HEK293 (cell line): ENCODE data around the gene SLC25A39.

Source experiments
- CTCF ChIA-PET: fragments of 350-600 bp; formaldehyde crosslinking; extraction: SDS; loops from one replicate; lab custom pipeline; 2021; ENCODE audit warnings: antibody characterized with exemption; lab: Yijun Ruan, JAX
- POLR2A ChIA-PET: fragments of 300-600 bp; formaldehyde crosslinking; extraction: SDS; loops from one replicate; lab custom pipeline; 2020; ENCODE audit warnings: antibody characterized with exemption, inconsistent platforms; lab: Yijun Ruan, JAX
- H3K27ac ChIP-seq: fragments of 200-500 bp; sonication (Bioruptor generic); 2 replicates; pipeline ENCODE4 v1.5.1; 2014; ENCODE audit warnings: low read depth, low read length, control low read depth, inconsistent platforms; ENCODE audit errors: extremely low read depth
- H3K36me3 ChIP-seq, 2 experiments: fragments of 200-500 bp in 1 of 2; sonication (Bioruptor generic) in 1 of 2; 1 replicate in 1 of 2; 2 replicates in 1 of 2; pipeline ENCODE4 v1.5.1; 2014 to 2017; ENCODE audit warnings: inconsistent platforms in 2 of 2, low read length in 2 of 2; ENCODE audit not compliant: control insufficient read depth in 2 of 2, insufficient read depth in 1 of 2
- H3K4me1 ChIP-seq: fragments of 200-500 bp; sonication (Bioruptor generic); 2 replicates; pipeline ENCODE4 v1.5.1; 2014; ENCODE audit warnings: mild to moderate bottlenecking, low read length, inconsistent platforms; ENCODE audit not compliant: control insufficient read depth, insufficient read depth
- H3K4me3 ChIP-seq: 2 replicates; pipeline ENCODE4 v1.5.1; 2011; ENCODE audit warnings: low read depth, mild to moderate bottlenecking, control low read depth, low read length, moderate library complexity
- H3K9me3 ChIP-seq: fragments of 200-500 bp; sonication (Bioruptor generic); 2 replicates; pipeline ENCODE4 v1.5.1; 2014; ENCODE audit warnings: low read depth, low read length, inconsistent platforms; ENCODE audit not compliant: control insufficient read depth, insufficient read depth
- GLIS2 ChIP-seq: fragments of 450-650 bp; formaldehyde crosslinking; IDR thresholded peaks from 2 replicates; pipeline ENCODE4 v1.5.1; 2016; ENCODE audit warnings: missing biosample characterization, missing genetic modification characterization
- IKZF3 ChIP-seq: fragments of 450-650 bp; IDR thresholded peaks from 2 replicates; pipeline ENCODE4 v1.5.0; 2018; ENCODE audit warnings: missing biosample characterization, mild to moderate bottlenecking, missing genetic modification characterization, moderate library complexity
- MYNN ChIP-seq: fragments of 450-650 bp; formaldehyde crosslinking; IDR thresholded peaks from 2 replicates; pipeline ENCODE4 v1.5.1; 2016; ENCODE audit warnings: missing biosample characterization, missing genetic modification characterization, borderline replicate concordance
- REPIN1 ChIP-seq: fragments of 450-650 bp; formaldehyde crosslinking; IDR thresholded peaks from 2 replicates; pipeline ENCODE4 v1.5.1; 2017; ENCODE audit warnings: missing biosample characterization, missing genetic modification characterization, low read depth
- ZBTB20 ChIP-seq: fragments of 450-650 bp; formaldehyde crosslinking; IDR thresholded peaks from 2 replicates; pipeline ENCODE4 v1.5.1; 2016; ENCODE audit warnings: missing biosample characterization, missing genetic modification characterization
- ZFP69B ChIP-seq: fragments of 450-650 bp; formaldehyde crosslinking; IDR thresholded peaks from 2 replicates; pipeline ENCODE4 v1.5.1; 2016; ENCODE audit warnings: missing biosample characterization, missing genetic modification characterization
- ZNF114 ChIP-seq: fragments of 450-650 bp; formaldehyde crosslinking; IDR thresholded peaks from 2 replicates; pipeline ENCODE4 v1.5.0; 2017; ENCODE audit warnings: missing biosample characterization, missing genetic modification characterization
- ZNF335 ChIP-seq: fragments of 450-650 bp; formaldehyde crosslinking; conservative IDR thresholded peaks from 2 replicates; pipeline ENCODE4 v1.5.1; 2016; ENCODE audit warnings: missing biosample characterization, missing genetic modification characterization
- ZNF350 ChIP-seq: fragments of 450-650 bp; formaldehyde crosslinking; IDR thresholded peaks from 2 replicates; pipeline ENCODE4 v1.5.0; 2017; ENCODE audit warnings: missing biosample characterization, mild to moderate bottlenecking, missing genetic modification characterization
- ZNF391 ChIP-seq: fragments of 450-650 bp; formaldehyde crosslinking; IDR thresholded peaks from 2 replicates; pipeline ENCODE4 v1.5.1; 2016; ENCODE audit warnings: low read depth, missing biosample characterization, missing genetic modification characterization, borderline replicate concordance
- ZNF501 ChIP-seq: fragments of 450-650 bp; formaldehyde crosslinking; IDR thresholded peaks from 2 replicates; pipeline ENCODE4 v1.5.1; 2016; ENCODE audit warnings: missing biosample characterization, missing genetic modification characterization
- ZNF521 ChIP-seq: fragments of 450-650 bp; formaldehyde crosslinking; IDR thresholded peaks from 2 replicates; pipeline ENCODE4 v1.5.1; 2017; ENCODE audit warnings: missing biosample characterization, mild to moderate bottlenecking, missing genetic modification characterization
- ZNF658 ChIP-seq: fragments of 450-650 bp; formaldehyde crosslinking; IDR thresholded peaks from 2 replicates; pipeline ENCODE4; 2016; ENCODE audit warnings: missing biosample characterization, missing genetic modification characterization
- ZNF76 ChIP-seq: fragments of 450-650 bp; formaldehyde crosslinking; IDR thresholded peaks from 2 replicates; pipeline ENCODE4; 2016; ENCODE audit warnings: low read depth, missing biosample characterization, missing genetic modification characterization, borderline replicate concordance
- ZNF768 ChIP-seq: fragments of 450-650 bp; formaldehyde crosslinking; IDR thresholded peaks from 2 replicates; pipeline ENCODE4 v1.5.1; 2018; ENCODE audit warnings: missing biosample characterization, mild to moderate bottlenecking, missing genetic modification characterization
- TF ChIP-seq, protein P1 (sequence below): fragments of 450-650 bp; formaldehyde crosslinking; IDR thresholded peaks from 2 replicates; pipeline ENCODE4 v1.5.1; 2016; ENCODE audit warnings: missing biosample characterization, missing genetic modification characterization
- TF ChIP-seq, protein P2 (sequence below): fragments of 450-650 bp; formaldehyde crosslinking; IDR thresholded peaks from 2 replicates; pipeline ENCODE4 v1.5.1; 2016; ENCODE audit warnings: missing biosample characterization, missing genetic modification characterization, low read depth
- TF ChIP-seq, protein P3 (sequence below): fragments of 450-650 bp; IDR thresholded peaks from 2 replicates; pipeline ENCODE4 v1.5.1; 2018; ENCODE audit warnings: missing biosample characterization, missing genetic modification characterization
- TF ChIP-seq, protein P4 (sequence below): fragments of 450-650 bp; formaldehyde crosslinking; IDR thresholded peaks from 2 replicates; pipeline ENCODE4 v1.5.1; 2016; ENCODE audit warnings: missing biosample characterization, missing genetic modification characterization
- TF ChIP-seq, protein P5 (sequence below): fragments of 450-650 bp; formaldehyde crosslinking; IDR thresholded peaks from 2 replicates; pipeline ENCODE4 v1.5.1; 2016; ENCODE audit warnings: missing biosample characterization, missing genetic modification characterization
- TF ChIP-seq, protein P6 (sequence below): fragments of 450-650 bp; formaldehyde crosslinking; IDR thresholded peaks from 2 replicates; pipeline ENCODE4 v1.5.1; 2016; ENCODE audit warnings: missing biosample characterization, missing genetic modification characterization

The SLC25A39 gene

DNA sequence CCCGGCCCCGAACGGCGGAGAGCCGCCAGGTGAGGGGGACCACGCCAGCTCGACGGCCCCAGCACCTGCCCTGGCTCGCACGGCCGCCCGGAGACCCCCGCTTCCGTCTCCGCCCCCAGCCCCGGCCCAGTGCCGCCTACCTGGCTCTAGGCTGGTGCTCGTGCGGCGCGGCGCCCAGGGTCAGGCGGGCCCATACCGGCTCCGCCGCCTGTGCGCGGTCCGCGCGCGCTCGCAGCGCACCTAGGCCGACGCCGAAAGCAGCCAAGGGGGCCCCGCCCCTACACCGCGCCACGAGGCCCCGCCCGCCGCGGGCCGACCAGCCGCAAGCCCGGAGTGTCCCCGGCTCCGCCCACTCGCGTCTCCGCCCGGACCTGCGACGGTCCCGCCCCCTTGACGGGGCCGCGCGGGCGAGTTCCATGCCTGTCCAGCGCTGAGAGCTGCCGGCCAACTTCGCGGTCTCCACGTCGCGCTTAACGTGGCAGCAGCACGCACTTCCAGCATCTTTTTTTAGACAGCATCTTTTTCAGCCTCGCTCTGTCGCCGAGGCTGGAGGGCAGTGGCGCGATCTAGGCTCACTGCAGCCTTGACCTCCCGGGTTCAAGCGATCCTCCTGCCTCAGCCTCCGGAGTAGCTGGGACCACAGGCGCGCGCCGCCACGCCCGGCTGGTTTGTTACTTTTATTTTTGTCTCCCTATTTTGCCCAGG is at the start of gene SLC25A39 (continued):
- TF ChIP-seq, protein P1, sequence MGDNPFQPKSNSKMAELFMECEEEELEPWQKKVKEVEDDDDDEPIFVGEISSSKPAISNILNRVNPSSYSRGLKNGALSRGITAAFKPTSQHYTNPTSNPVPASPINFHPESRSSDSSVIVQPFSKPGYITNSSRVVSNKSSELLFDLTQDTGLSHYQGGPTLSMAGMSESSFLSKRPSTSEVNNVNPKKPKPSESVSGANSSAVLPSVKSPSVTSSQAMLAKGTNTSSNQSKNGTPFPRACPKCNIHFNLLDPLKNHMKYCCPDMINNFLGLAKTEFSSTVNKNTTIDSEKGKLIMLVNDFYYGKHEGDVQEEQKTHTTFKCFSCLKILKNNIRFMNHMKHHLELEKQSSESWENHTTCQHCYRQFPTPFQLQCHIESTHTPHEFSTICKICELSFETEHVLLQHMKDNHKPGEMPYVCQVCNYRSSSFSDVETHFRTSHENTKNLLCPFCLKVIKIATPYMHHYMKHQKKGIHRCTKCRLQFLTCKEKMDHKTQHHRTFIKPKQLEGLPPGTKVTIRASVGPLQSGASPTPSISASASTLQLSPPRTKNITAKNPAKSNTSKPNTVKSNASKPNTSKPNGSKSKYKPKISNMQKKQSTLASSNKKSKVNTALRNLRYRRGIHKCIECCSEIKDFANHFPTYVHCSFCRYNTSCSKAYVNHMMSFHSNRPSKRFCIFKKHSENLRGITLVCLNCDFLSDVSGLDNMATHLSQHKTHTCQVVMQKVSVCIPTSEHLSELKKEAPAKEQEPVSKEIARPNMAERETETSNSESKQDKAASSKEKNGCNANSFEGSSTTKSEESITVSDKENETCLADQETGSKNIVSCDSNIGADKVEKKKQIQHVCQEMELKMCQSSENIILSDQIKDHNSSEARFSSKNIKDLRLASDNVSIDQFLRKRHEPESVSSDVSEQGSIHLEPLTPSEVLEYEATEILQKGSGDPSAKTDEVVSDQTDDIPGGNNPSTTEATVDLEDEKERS (tag by site-specific recombination): no peak
- no peak for TF ChIP-seq MYNN (tag by site-specific recombination)
- TF ChIP-seq ZNF391 (tag by site-specific recombination): 0 out of 2 replicates have a peak, but pooled peaks have one; percentile 36
- TF ChIP-seq ZNF76: no peak
- no peak for TF ChIP-seq GLIS2 (tag by site-specific recombination)
- 0 out of 2 replicates have a peak, but pooled peaks have one; percentile 14 for TF ChIP-seq ZBTB20 (tag by site-specific recombination)
- 0 out of 2 replicates have a peak, but pooled peaks have one; percentile 28 for TF ChIP-seq ZFP69B (tag by site-specific recombination)

DNA sequence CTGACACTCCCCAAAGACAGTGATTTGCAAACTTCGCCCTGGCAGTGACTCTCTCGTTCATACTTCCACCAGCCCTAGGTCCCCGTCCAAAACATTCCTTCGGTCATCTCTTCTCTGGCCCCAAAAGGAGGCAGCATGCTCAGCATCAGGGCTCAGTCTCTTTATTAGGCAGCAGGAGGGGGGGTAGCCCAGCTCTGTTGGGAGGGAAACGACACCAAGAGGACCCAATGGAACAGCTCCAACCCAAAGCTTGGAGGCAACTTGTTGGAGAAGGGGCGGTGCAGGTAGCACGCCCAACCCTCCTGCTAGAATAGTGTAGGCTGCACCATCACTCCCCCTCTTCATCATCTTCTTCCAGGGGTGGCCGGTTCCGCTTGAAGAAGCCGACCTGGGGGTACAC is 47.4 kb upstream of the SLC25A39 start:
- ChIA-PET POLR2A (interaction anchor here (0.7 kb wide), 1 partner anchor 27 kb away, joined by 3 read pairs; the partner anchor contains the start of gene GRN), CTCF (interaction anchor here (1.0 to 1.6 kb wide), 4 partner anchors 9 to 41 kb away, joined by 3 to 7 read pairs (median 4); partner anchors contain the start of gene FAM171A2)
- Histone ChIP-seq H3K27ac (no peak overlapping the region), H3K36me3 (no peaks in the 10 kb centered on the region), H3K9me3 (no peaks in the 10 kb centered on the region), H3K4me1 (no peaks in the 10 kb centered on the region), H3K4me3 (no peak overlapping the region)
- TF ChIP-seq ZNF114 (tag by site-specific recombination) (no peak), IKZF3 (no peak), ZNF521 (tag by site-specific recombination) (no peak), ZNF350 (no peak), REPIN1 (tag by site-specific recombination) (no peak), ZNF501 (tag by site-specific recombination) (no peak), ZNF768 (tag by site-specific recombination) (no peak), ZNF335 (no peak), ZNF658 (tag by site-specific recombination) (no peak)
- TF ChIP-seq, protein P2, sequence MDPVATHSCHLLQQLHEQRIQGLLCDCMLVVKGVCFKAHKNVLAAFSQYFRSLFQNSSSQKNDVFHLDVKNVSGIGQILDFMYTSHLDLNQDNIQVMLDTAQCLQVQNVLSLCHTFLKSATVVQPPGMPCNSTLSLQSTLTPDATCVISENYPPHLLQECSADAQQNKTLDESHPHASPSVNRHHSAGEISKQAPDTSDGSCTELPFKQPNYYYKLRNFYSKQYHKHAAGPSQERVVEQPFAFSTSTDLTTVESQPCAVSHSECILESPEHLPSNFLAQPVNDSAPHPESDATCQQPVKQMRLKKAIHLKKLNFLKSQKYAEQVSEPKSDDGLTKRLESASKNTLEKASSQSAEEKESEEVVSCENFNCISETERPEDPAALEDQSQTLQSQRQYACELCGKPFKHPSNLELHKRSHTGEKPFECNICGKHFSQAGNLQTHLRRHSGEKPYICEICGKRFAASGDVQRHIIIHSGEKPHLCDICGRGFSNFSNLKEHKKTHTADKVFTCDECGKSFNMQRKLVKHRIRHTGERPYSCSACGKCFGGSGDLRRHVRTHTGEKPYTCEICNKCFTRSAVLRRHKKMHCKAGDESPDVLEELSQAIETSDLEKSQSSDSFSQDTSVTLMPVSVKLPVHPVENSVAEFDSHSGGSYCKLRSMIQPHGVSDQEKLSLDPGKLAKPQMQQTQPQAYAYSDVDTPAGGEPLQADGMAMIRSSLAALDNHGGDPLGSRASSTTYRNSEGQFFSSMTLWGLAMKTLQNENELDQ (tag by site-specific recombination): no peak
- TF ChIP-seq, protein P3, sequence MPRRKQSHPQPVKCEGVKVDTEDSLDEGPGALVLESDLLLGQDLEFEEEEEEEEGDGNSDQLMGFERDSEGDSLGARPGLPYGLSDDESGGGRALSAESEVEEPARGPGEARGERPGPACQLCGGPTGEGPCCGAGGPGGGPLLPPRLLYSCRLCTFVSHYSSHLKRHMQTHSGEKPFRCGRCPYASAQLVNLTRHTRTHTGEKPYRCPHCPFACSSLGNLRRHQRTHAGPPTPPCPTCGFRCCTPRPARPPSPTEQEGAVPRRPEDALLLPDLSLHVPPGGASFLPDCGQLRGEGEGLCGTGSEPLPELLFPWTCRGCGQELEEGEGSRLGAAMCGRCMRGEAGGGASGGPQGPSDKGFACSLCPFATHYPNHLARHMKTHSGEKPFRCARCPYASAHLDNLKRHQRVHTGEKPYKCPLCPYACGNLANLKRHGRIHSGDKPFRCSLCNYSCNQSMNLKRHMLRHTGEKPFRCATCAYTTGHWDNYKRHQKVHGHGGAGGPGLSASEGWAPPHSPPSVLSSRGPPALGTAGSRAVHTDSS: no peak
- TF ChIP-seq, protein P4, sequence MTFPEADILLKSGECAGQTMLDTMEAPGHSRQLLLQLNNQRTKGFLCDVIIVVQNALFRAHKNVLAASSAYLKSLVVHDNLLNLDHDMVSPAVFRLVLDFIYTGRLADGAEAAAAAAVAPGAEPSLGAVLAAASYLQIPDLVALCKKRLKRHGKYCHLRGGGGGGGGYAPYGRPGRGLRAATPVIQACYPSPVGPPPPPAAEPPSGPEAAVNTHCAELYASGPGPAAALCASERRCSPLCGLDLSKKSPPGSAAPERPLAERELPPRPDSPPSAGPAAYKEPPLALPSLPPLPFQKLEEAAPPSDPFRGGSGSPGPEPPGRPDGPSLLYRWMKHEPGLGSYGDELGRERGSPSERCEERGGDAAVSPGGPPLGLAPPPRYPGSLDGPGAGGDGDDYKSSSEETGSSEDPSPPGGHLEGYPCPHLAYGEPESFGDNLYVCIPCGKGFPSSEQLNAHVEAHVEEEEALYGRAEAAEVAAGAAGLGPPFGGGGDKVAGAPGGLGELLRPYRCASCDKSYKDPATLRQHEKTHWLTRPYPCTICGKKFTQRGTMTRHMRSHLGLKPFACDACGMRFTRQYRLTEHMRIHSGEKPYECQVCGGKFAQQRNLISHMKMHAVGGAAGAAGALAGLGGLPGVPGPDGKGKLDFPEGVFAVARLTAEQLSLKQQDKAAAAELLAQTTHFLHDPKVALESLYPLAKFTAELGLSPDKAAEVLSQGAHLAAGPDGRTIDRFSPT (tag by site-specific recombination): no peak
- TF ChIP-seq, protein P5, sequence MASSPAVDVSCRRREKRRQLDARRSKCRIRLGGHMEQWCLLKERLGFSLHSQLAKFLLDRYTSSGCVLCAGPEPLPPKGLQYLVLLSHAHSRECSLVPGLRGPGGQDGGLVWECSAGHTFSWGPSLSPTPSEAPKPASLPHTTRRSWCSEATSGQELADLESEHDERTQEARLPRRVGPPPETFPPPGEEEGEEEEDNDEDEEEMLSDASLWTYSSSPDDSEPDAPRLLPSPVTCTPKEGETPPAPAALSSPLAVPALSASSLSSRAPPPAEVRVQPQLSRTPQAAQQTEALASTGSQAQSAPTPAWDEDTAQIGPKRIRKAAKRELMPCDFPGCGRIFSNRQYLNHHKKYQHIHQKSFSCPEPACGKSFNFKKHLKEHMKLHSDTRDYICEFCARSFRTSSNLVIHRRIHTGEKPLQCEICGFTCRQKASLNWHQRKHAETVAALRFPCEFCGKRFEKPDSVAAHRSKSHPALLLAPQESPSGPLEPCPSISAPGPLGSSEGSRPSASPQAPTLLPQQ (tag by site-specific recombination): no peak
- TF ChIP-seq, protein P6, sequence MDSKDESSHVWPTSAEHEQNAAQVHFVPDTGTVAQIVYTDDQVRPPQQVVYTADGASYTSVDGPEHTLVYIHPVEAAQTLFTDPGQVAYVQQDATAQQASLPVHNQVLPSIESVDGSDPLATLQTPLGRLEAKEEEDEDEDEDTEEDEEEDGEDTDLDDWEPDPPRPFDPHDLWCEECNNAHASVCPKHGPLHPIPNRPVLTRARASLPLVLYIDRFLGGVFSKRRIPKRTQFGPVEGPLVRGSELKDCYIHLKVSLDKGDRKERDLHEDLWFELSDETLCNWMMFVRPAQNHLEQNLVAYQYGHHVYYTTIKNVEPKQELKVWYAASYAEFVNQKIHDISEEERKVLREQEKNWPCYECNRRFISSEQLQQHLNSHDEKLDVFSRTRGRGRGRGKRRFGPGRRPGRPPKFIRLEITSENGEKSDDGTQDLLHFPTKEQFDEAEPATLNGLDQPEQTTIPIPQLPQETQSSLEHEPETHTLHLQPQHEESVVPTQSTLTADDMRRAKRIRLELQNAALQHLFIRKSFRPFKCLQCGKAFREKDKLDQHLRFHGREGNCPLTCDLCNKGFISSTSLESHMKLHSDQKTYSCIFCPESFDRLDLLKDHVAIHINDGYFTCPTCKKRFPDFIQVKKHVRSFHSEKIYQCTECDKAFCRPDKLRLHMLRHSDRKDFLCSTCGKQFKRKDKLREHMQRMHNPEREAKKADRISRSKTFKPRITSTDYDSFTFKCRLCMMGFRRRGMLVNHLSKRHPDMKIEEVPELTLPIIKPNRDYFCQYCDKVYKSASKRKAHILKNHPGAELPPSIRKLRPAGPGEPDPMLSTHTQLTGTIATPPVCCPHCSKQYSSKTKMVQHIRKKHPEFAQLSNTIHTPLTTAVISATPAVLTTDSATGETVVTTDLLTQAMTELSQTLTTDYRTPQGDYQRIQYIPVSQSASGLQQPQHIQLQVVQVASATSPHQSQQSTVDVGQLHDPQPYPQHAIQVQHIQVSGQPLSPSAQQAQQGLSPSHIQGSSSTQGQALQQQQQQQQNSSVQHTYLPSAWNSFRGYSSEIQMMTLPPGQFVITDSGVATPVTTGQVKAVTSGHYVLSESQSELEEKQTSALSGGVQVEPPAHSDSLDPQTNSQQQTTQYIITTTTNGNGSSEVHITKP (tag by site-specific recombination): no peak
